HG03469 (cell line): ENCODE measurements around the gene RTBDN.
"Not testable (repeated sequence)": the region's sequence is repeated elsewhere in the genome, so short reads cannot be mapped to it uniquely, and the experiment has no call there.

Source experiments
- ATAC-seq: cut with Tn5 transposase; IDR thresholded peaks from one replicate; pipeline ENCODE4 v1.9.1; 2021; ENCODE audit warnings: mild to moderate bottlenecking, moderate library complexity, moderate number of reproducible peaks; ENCODE audit not compliant: unreplicated experiment

RTBDN gene

DNA sequence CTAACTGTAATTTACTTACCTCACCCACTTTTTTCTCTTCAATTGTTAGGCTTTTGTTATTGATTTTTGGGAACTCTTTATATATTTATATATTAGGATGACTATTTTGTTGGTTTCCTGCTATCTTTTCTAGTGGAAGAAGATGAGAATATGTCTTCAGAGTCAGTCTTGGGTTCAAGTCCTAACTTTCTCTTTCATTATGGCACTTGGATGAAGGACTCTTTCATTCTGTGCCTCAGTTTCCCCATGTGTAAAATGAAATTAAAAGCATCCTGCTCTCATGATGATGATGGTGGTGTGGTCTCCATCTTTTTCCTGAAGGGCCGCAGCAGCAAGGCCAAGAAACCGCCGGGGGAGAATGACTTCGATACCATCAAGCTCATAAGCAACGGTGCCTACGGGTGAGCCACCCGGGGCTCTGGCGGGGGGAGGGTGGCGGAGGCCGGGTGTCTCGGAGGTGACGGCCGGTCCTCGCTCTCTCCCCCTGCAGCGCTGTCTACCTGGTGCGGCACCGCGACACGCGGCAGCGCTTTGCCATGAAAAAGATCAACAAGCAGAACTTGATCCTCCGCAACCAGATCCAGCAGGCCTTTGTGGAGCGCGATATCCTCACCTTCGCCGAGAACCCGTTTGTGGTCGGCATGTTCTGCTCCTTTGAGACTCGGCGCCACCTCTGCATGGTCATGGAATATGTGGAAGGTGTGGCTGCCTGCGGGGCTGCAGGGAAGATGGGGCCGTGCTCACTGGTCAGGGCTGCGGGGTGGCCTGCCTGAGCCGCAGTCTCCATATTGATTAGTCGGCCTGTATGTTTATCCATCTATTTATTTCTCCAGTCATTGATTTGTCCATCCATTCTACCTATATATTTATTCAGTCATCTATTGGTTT lies 23.9 kb upstream of the RTBDN start:
- no peak for ATAC-seq

DNA sequence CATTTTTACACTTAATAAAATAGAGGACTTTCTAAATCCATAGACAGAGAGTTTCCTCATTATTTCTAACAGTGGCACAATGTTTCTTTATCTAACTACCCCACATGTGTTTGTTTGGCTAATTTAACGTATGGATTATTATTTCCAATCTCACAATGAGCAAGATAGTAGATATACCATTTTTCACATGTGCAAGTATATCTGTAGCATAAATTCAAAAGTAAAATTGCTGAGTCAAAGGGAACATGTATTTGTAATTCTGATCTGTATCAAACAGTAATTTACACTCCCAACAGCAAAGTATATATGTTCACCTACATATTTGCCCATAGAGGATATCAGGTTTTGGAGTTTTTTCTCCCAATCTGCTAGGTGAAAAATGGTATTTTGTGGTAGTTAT lies 22.3 kb upstream of the RTBDN start:
- ATAC-seq: no peak

DNA sequence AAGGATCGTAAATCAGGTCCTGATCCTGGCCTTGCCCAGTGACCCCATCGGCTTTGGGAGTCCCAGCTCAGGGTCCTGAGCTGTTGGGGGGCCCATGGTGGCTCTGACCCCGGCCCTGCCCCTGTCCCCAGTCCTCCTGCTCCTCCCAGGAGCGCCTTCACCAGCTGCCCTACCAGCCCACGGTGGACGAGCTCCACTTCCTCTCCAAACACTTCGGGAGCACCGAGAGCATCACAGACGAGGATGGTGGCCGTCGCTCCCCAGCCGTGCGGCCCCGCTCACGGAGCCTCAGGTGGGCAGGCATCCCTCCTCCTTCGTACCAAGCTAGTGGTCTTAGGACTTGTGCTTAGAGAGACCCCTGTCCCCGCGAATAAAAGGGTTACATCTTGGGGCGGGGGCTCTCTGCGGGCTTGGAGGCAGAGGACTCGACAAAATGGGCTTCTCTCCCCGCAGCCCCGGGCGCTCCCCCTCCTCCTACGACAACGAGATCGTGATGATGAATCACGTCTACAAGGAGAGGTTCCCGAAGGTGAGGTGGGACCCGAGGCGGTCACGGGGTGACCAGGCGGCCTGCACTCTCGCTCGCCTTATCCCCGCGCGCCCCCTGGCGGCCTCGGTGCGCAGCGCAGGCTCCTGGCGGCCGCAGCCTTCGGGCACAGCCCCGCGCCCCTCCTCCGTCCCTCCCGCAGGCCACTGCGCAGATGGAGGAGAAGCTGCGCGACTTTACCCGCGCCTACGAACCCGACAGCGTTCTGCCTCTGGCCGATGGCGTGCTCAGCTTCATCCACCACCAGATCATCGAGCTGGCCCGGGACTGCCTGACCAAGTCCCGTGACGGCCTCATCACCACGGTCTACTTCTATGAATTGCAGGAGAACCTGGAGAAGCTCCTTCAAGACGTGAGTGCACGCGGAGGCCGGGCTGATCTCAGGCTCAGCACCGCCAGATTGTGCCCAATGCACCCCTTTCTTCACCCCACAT lies 13.1 kb upstream of the RTBDN start:
- ATAC-seq: no peak

DNA sequence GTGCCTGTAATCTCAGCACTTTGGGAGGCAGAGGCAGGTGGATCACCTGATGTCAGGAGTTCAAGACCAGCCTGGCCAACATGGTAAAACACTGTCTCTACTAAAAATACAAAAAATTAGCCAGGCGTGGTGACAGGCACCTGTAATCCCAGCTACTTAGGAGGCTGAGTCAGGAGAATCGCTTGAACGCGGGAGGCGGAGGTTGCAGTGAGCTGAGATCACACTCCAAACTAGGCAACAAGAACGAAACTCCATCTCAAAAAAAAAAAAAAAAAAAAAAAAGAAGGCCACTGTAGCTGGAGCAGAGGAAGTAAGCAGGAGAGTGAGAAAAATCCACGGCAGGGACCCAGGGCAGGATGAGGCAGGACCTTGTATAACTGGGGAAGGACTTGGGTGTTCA lies 12.2 kb upstream of the RTBDN start:
- ATAC-seq: not testable (repeated sequence)

GRCh38 chr19:12843999-12844732 lies 9.8 kb upstream of the RTBDN start:
- ATAC-seq: no peak

- ATAC-seq: no peak
Measured at GRCh38 chr19:12843328-12843727, 8.9 kb upstream of the RTBDN start.

- ATAC-seq: no peak
Measured at GRCh38 chr19:12842511-12842910, 8.1 kb upstream of the RTBDN start.

GRCh38 chr19:12841094-12841493 lies 6.7 kb upstream of the RTBDN start:
- ATAC-seq: no peak

- no peak for ATAC-seq
Measured at GRCh38 chr19:12840091-12841079, 6.0 kb upstream of the RTBDN start.

DNA sequence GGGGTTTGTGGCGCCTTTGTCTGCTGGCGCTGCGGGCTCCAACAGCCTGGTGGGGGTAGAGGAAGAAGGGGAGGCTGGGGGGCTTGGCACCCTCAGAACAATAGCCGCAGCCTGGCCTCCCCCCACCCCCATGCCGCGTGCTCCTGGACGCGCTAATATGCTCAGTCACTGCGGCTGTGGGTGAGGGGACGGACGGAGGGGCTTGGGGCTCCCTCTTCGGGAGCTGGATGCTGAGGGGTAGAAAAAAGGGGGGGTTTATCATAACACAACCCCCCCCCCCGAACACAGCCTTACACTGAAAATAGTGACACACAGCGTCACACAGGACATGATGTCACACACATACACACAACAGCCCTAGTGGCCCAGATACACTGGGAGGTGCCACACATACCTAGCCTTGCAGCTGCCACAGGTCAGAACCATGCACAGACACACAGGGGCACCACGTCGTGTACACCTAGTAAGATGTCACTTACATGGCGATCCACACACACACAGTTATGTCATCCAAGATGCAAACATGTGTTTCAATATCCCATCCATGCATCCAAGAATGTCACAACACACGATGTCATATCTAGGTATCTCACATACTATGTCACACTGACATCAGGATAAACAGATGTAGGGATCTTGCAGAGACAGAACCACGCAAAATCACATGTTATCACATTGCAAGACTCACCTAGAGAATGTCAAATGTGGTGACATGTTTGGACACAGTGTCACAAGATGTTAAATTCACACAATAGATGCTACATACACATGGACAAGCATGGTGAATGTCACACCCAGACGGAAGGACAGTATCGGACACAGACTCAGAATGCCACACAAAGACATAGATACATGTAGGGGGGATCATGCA lies 4.7 kb upstream of the RTBDN start:
- ATAC-seq: no peak

DNA sequence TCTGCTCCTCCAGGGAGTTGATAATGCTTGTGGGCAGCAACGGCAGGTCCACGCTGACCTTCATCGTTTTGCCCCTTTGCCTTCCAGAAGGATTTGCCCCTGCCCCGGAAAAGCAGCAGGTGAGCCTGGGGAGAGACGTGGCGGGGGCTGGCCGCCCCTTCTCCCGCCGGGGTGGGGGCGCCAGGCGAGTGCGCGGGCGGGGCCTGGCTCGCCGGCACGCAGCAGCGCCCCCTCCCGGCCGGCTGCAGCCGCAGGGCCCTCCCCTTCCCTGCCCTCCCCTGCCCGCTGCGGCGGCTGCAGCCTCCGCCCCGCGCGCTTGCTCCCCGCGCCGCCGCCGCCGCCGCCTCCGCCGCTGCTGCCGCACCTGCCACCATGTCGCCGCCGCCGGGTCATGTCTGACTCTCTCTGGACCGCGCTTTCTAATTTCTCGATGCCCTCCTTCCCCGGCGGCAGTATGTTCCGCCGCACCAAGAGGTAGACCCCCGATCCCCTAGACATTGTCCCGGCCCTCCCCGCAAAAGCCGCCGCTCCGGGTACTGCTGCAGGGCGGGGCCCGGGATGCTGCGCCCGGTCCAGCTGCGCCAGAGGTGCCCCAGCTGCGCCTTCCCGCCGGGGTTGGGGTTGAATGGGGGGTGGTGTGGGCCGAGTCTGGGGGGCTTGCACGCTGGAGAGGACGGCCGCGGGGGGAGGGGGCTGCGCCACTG lies 4.0 kb upstream of the RTBDN start, which contains the start of gene MAST1:
Gene MAST1 (plus strand): TSS at position 334 of the 704 bp plus-strand sequence. CDS start 58 bp downstream, at position 392.
- ATAC-seq: no peak

DNA sequence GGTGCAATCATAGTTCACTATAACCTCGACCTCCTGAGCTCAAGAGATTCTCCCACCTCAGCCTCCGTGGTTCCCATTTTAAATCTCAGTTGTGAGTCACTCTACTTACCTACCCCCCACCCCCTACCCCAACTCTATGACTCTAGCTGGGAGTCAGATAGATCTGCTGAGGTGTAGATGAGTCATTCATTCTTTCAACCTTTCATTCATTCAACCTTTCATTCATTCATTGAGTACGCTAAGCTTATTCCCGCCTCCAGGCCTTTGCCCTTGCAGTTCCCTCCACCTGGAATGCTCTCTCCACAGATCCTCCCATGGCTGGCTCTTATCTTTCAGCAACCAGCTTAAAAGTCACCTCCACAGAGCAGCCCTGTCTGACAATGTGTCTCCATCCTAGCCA lies 2.8 kb upstream of the RTBDN start:
- no peak for ATAC-seq

- ATAC-seq: no peak
Measured at GRCh38 chr19:12836529-12836863, 2.1 kb upstream of the RTBDN start.

- ATAC-seq: no peak
Measured at GRCh38 chr19:12834976-12835757, 788 bp upstream of the RTBDN start.

- ATAC-seq: no peak
Measured at GRCh38 chr19:12833738-12834565, 427 bp downstream of the RTBDN start.

- no peak for ATAC-seq
Measured at GRCh38 chr19:12833418-12833737, 1.0 kb downstream of the RTBDN start.

GRCh38 chr19:12828494-12828893 lies 5.9 kb downstream of the RTBDN start:
- ATAC-seq: no peak
